ENCODE measurements around the gene NUP88.

DNA sequence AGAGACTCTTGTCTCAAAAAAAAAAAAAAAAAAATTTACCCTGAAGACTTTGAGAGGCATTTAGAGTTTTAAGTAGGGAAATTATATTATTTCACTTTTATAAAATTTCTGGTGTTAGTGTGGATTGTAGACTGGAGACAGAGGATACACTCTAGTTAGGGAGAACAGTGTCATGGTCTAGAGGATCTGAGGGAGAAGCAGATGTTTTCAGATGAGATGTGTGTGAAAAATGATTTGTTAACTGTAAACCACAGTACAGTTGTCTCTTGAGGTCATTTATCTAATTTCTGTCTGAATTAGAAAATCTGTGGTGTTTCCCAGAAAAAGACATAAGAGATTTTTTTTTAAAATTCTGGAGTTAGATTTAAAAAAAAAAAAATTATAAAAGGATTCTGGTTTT, 54.8 kb downstream of the NUP88 start:
- TF ChIP-seq, protein P1, sequence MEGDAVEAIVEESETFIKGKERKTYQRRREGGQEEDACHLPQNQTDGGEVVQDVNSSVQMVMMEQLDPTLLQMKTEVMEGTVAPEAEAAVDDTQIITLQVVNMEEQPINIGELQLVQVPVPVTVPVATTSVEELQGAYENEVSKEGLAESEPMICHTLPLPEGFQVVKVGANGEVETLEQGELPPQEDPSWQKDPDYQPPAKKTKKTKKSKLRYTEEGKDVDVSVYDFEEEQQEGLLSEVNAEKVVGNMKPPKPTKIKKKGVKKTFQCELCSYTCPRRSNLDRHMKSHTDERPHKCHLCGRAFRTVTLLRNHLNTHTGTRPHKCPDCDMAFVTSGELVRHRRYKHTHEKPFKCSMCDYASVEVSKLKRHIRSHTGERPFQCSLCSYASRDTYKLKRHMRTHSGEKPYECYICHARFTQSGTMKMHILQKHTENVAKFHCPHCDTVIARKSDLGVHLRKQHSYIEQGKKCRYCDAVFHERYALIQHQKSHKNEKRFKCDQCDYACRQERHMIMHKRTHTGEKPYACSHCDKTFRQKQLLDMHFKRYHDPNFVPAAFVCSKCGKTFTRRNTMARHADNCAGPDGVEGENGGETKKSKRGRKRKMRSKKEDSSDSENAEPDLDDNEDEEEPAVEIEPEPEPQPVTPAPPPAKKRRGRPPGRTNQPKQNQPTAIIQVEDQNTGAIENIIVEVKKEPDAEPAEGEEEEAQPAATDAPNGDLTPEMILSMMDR (conservative IDR thresholded peaks at IDR 0.05; ENCODE audit: low read depth, low read length): no peak
- TF ChIP-seq EZH2 (IDR thresholded peaks at IDR 0.05; ENCODE audit: low read length, unreplicated experiment): no peak
- TF ChIP-seq EZH2phosphoT487 (IDR thresholded peaks at IDR 0.05; ENCODE audit: borderline replicate concordance, low read length): no peak
